ENCODE data around the gene SMCO1. TPM values are rescaled to one million over a fixed set of nuclear protein-coding genes. Genes with fewer than 3 reads are reported as not detected.

The SMCO1 gene
- total RNA-seq, 6 donors from 2014 or later = not detected

- TF ChIP-seq POLR2A (IDR thresholded peaks at IDR 0.05) (no peak), CTCF (IDR thresholded peaks at IDR 0.05) (peak; percentile 34 to 72 (median 52)), POLR2AphosphoS5 (IDR thresholded peaks at IDR 0.05) (no peak), EP300 (IDR thresholded peaks at IDR 0.05) (no peak)
- no peak overlapping the region for H3K27ac ChIP-seq
- ATAC-seq (ENCODE audit: low FRiP score in 2 of 2) = no peak
- no peaks in the 10 kb centered on the region for H3K36me3 ChIP-seq
- no peak for DNase-seq
- H3K27me3 ChIP-seq = no peaks in the 10 kb centered on the region
- 41 to 50% methylated on average over 18 of the region's 18 CpGs for WGBS, 2 donors
- H3K4me1 ChIP-seq = no peaks in the 10 kb centered on the region
- no peaks in the 10 kb centered on the region for H3K9me3 ChIP-seq
- H3K4me3 ChIP-seq = no peak overlapping the region
Observed at GRCh38 chr3:196537319-196537984, 22.3 kb upstream of the SMCO1 start.

GRCh38 chr3:196533260-196533681 lies 18.1 kb upstream of the SMCO1 start:
- no peak overlapping the region for H3K27ac ChIP-seq
- no peaks in the 10 kb centered on the region for H3K27me3 ChIP-seq
- H3K9me3 ChIP-seq = no peaks in the 10 kb centered on the region
- peaks cover 0 to 8% (median 3%) of the 10 kb centered on the region in 4 donors for H3K4me1 ChIP-seq
- H3K36me3 ChIP-seq = no peaks in the 10 kb centered on the region
- 37 to 43% methylated on average over 14 of the region's 14 CpGs for WGBS, 2 donors
- no peak for DNase-seq
- no peak for ATAC-seq (ENCODE audit: low FRiP score in 2 of 2)
- no peak overlapping the region for H3K4me3 ChIP-seq
- no peak for TF ChIP-seq POLR2AphosphoS5 (IDR thresholded peaks at IDR 0.05)
- no peak for TF ChIP-seq EP300 (IDR thresholded peaks at IDR 0.05)
- no peak for TF ChIP-seq POLR2A (IDR thresholded peaks at IDR 0.05)
- no peak for TF ChIP-seq CTCF (IDR thresholded peaks at IDR 0.05)

GRCh38 chr3:196531418-196531817 lies 16.3 kb upstream of the SMCO1 start:
- WGBS, 2 donors = 70 to 72% methylated on average over 4 of the region's 4 CpGs
- no peak overlapping the region for H3K4me3 ChIP-seq
- H3K4me1 ChIP-seq = peaks cover 0 to 8% (median 3%) of the 10 kb centered on the region in 4 donors
- no peaks in the 10 kb centered on the region for H3K27me3 ChIP-seq
- H3K36me3 ChIP-seq = no peaks in the 10 kb centered on the region
- DNase-seq (no peak), ATAC-seq (ENCODE audit: low FRiP score in 2 of 2) (no peak)
- H3K27ac ChIP-seq = no peak overlapping the region
- TF ChIP-seq EP300 (IDR thresholded peaks at IDR 0.05) = no peak
- TF ChIP-seq POLR2AphosphoS5 (IDR thresholded peaks at IDR 0.05) = no peak
- TF ChIP-seq POLR2A (IDR thresholded peaks at IDR 0.05) = no peak
- TF ChIP-seq CTCF (IDR thresholded peaks at IDR 0.05) = no peak
- H3K9me3 ChIP-seq = no peaks in the 10 kb centered on the region

- H3K4me3 ChIP-seq = peak overlapping the region in 3 of 4 donors; percentile 32 to 47 (median 42)
- whole genome bisulfite sequencing, 2 donors = 12 to 19% methylated on average over 12 to 14 of the region's 52 CpGs
- peak overlapping the region in 1 of 4 donors; percentile 70 for H3K27ac ChIP-seq
- peak; percentile 86 to 97 for DNase-seq
- no peaks in the 10 kb centered on the region for H3K9me3 ChIP-seq
- peaks cover 0 to 8% (median 3%) of the 10 kb centered on the region in 4 donors for H3K4me1 ChIP-seq
- no peaks in the 10 kb centered on the region for H3K36me3 ChIP-seq
- TF ChIP-seq POLR2A (IDR thresholded peaks at IDR 0.05) (peak in 1 of 4 donors; percentile 8), POLR2AphosphoS5 (IDR thresholded peaks at IDR 0.05) (no peak), CTCF (IDR thresholded peaks at IDR 0.05) (peak; percentile 64 to 91 (median 84)), EP300 (IDR thresholded peaks at IDR 0.05) (no peak)
- ATAC-seq (ENCODE audit: low FRiP score in 2 of 2) = peak; percentile 88 to 98
- H3K27me3 ChIP-seq = no peaks in the 10 kb centered on the region
Observed at GRCh38 chr3:196528639-196529233, 13.6 kb upstream of the SMCO1 start.

All from upper lobe of left lung (tissue), 6 donors.